ENCODE results near the gene FRS2.

DNA sequence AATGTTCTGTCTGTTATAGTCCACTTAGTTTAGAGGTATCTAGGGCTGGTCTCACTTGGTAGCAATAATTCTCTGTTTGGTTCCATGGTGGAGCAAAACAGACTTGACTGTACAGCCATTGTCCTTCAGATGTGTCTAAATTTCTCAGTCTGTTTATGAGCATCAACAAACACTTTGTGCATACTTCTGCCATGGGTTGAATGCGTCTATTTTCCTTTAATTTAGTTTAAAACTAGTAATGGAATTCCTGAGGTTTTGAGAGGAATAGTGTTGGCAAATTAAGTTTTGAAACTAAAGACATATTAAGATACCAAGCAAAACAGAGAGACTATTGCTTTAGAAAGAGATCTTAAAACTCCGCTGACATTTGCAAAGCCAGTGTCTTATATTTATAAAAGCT is 22.6 kb downstream of the FRS2 start:
- TF ChIP-seq, protein P1, sequence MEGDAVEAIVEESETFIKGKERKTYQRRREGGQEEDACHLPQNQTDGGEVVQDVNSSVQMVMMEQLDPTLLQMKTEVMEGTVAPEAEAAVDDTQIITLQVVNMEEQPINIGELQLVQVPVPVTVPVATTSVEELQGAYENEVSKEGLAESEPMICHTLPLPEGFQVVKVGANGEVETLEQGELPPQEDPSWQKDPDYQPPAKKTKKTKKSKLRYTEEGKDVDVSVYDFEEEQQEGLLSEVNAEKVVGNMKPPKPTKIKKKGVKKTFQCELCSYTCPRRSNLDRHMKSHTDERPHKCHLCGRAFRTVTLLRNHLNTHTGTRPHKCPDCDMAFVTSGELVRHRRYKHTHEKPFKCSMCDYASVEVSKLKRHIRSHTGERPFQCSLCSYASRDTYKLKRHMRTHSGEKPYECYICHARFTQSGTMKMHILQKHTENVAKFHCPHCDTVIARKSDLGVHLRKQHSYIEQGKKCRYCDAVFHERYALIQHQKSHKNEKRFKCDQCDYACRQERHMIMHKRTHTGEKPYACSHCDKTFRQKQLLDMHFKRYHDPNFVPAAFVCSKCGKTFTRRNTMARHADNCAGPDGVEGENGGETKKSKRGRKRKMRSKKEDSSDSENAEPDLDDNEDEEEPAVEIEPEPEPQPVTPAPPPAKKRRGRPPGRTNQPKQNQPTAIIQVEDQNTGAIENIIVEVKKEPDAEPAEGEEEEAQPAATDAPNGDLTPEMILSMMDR (IDR thresholded peaks at IDR 0.05), result no peak
- no peak for TF ChIP-seq POLR2A (IDR thresholded peaks at IDR 0.05)
- no peak for TF ChIP-seq EP300 (IDR thresholded peaks at IDR 0.05)

Data from ovary (tissue), 3 donors.